ENCODE data around the gene LSM14B.

Gene LSM14B

GRCh38 chr20:62164879-62165761, 42.8 kb downstream of the LSM14B start:
- no peak overlapping the region for H3K27ac ChIP-seq (ENCODE audit: low read depth, low read length, severe bottlenecking)
- H3K9me3 ChIP-seq (ENCODE audit: control insufficient read depth, low read length): no peaks in the 10 kb centered on the region
- 96 to 97% methylated on average over 35 to 41 of the region's 41 CpGs for WGBS, 2 experiments (ENCODE audit: insufficient coverage in 2 of 2)
- H3K4me1 ChIP-seq (ENCODE audit: control insufficient read depth, insufficient read depth, low read length, poor library complexity, severe bottlenecking): peaks cover 10% of the 10 kb centered on the region
- H3K4me3 ChIP-seq (ENCODE audit: extremely low read depth, insufficient read depth, low read length, poor library complexity, severe bottlenecking): no peak overlapping the region
- H3K36me3 ChIP-seq (ENCODE audit: control insufficient read depth, insufficient read depth, low read length): peaks cover 86% of the 10 kb centered on the region

GRCh38 chr20:62165762-62166399, 43.6 kb downstream of the LSM14B start:
- H3K27ac ChIP-seq (ENCODE audit: low read depth, low read length, severe bottlenecking): no peak overlapping the region
- H3K9me3 ChIP-seq (ENCODE audit: control insufficient read depth, low read length): no peaks in the 10 kb centered on the region
- H3K36me3 ChIP-seq (ENCODE audit: control insufficient read depth, insufficient read depth, low read length): peaks cover 82% of the 10 kb centered on the region
- H3K4me1 ChIP-seq (ENCODE audit: control insufficient read depth, insufficient read depth, low read length, poor library complexity, severe bottlenecking): peaks cover 9% of the 10 kb centered on the region
- 94 to 95% methylated on average over 20 to 25 of the region's 25 CpGs for WGBS, 2 experiments (ENCODE audit: insufficient coverage in 2 of 2)
- no peak overlapping the region for H3K4me3 ChIP-seq (ENCODE audit: extremely low read depth, insufficient read depth, low read length, poor library complexity, severe bottlenecking)

GRCh38 chr20:62167474-62167873, 45.2 kb downstream of the LSM14B start:
- no peak overlapping the region for H3K27ac ChIP-seq (ENCODE audit: low read depth, low read length, severe bottlenecking)
- no peak overlapping the region for H3K4me3 ChIP-seq (ENCODE audit: extremely low read depth, insufficient read depth, low read length, poor library complexity, severe bottlenecking)
- WGBS, 2 experiments (ENCODE audit: insufficient coverage in 2 of 2): 87 to 92% methylated on average over 4 to 6 of the region's 6 CpGs
- no peaks in the 10 kb centered on the region for H3K4me1 ChIP-seq (ENCODE audit: control insufficient read depth, insufficient read depth, low read length, poor library complexity, severe bottlenecking)
- peaks cover 80% of the 10 kb centered on the region for H3K36me3 ChIP-seq (ENCODE audit: control insufficient read depth, insufficient read depth, low read length)
- no peaks in the 10 kb centered on the region for H3K9me3 ChIP-seq (ENCODE audit: control insufficient read depth, low read length)

- Histone ChIP-seq H3K4me1 (ENCODE audit: control insufficient read depth, insufficient read depth, low read length, poor library complexity, severe bottlenecking) (no peaks in the 10 kb centered on the region), H3K9me3 (ENCODE audit: control insufficient read depth, low read length) (no peaks in the 10 kb centered on the region), H3K27ac (ENCODE audit: low read depth, low read length, severe bottlenecking) (no peak overlapping the region), H3K4me3 (ENCODE audit: extremely low read depth, insufficient read depth, low read length, poor library complexity, severe bottlenecking) (no peak overlapping the region), H3K36me3 (ENCODE audit: control insufficient read depth, insufficient read depth, low read length) (peaks cover 79% of the 10 kb centered on the region)
- WGBS, 2 experiments (ENCODE audit: insufficient coverage in 2 of 2): 92 to 100% methylated on average over 2 to 4 of the region's 4 CpGs
Measured at GRCh38 chr20:62168061-62168460, 45.8 kb downstream of the LSM14B start.

GRCh38 chr20:62168890-62169435, 46.7 kb downstream of the LSM14B start:
- Histone ChIP-seq H3K4me1 (ENCODE audit: control insufficient read depth, insufficient read depth, low read length, poor library complexity, severe bottlenecking) (no peaks in the 10 kb centered on the region), H3K36me3 (ENCODE audit: control insufficient read depth, insufficient read depth, low read length) (peaks cover 76% of the 10 kb centered on the region), H3K9me3 (ENCODE audit: control insufficient read depth, low read length) (no peaks in the 10 kb centered on the region), H3K4me3 (ENCODE audit: extremely low read depth, insufficient read depth, low read length, poor library complexity, severe bottlenecking) (no peak overlapping the region), H3K27ac (ENCODE audit: low read depth, low read length, severe bottlenecking) (no peak overlapping the region)
- 95 to 97% methylated on average over 16 to 19 of the region's 23 CpGs for WGBS, 2 experiments (ENCODE audit: insufficient coverage in 2 of 2)

GRCh38 chr20:62170536-62170935, 48.3 kb downstream of the LSM14B start:
- 88 to 95% methylated on average over 7 of the region's 9 CpGs for WGBS, 2 experiments (ENCODE audit: insufficient coverage in 2 of 2)
- Histone ChIP-seq H3K4me3 (ENCODE audit: extremely low read depth, insufficient read depth, low read length, poor library complexity, severe bottlenecking) (no peak overlapping the region), H3K36me3 (ENCODE audit: control insufficient read depth, insufficient read depth, low read length) (peaks cover 73% of the 10 kb centered on the region)

GRCh38 chr20:62171245-62171644, 49.0 kb downstream of the LSM14B start:
- Histone ChIP-seq H3K27ac (ENCODE audit: low read depth, low read length, severe bottlenecking) (no peak overlapping the region), H3K4me3 (ENCODE audit: extremely low read depth, insufficient read depth, low read length, poor library complexity, severe bottlenecking) (no peak overlapping the region), H3K36me3 (ENCODE audit: control insufficient read depth, insufficient read depth, low read length) (peaks cover 73% of the 10 kb centered on the region), H3K4me1 (ENCODE audit: control insufficient read depth, insufficient read depth, low read length, poor library complexity, severe bottlenecking) (no peaks in the 10 kb centered on the region), H3K9me3 (ENCODE audit: control insufficient read depth, low read length) (no peaks in the 10 kb centered on the region)
- WGBS, 2 experiments (ENCODE audit: insufficient coverage in 2 of 2): 95% methylated on average over 5 to 7 of the region's 8 CpGs

More at GRCh38 chr20:62170536-62170935, 48.3 kb downstream of the LSM14B start:
- H3K4me1 ChIP-seq (ENCODE audit: control insufficient read depth, insufficient read depth, low read length, poor library complexity, severe bottlenecking): no peaks in the 10 kb centered on the region
- no peaks in the 10 kb centered on the region for H3K9me3 ChIP-seq (ENCODE audit: control insufficient read depth, low read length)
- H3K27ac ChIP-seq (ENCODE audit: low read depth, low read length, severe bottlenecking): no peak overlapping the region

GRCh38 chr20:62172666-62173065, 50.4 kb downstream of the LSM14B start:
- Histone ChIP-seq H3K27ac (ENCODE audit: low read depth, low read length, severe bottlenecking) (no peak overlapping the region), H3K4me3 (ENCODE audit: extremely low read depth, insufficient read depth, low read length, poor library complexity, severe bottlenecking) (no peak overlapping the region), H3K36me3 (ENCODE audit: control insufficient read depth, insufficient read depth, low read length) (peaks cover 74% of the 10 kb centered on the region), H3K4me1 (ENCODE audit: control insufficient read depth, insufficient read depth, low read length, poor library complexity, severe bottlenecking) (no peaks in the 10 kb centered on the region), H3K9me3 (ENCODE audit: control insufficient read depth, low read length) (no peaks in the 10 kb centered on the region)
- 96 to 100% methylated on average over 9 to 12 of the region's 18 CpGs for WGBS, 2 experiments (ENCODE audit: insufficient coverage in 2 of 2)

- H3K9me3 ChIP-seq (ENCODE audit: control insufficient read depth, low read length): no peaks in the 10 kb centered on the region
- H3K36me3 ChIP-seq (ENCODE audit: control insufficient read depth, insufficient read depth, low read length): peaks cover 67% of the 10 kb centered on the region
- no peaks in the 10 kb centered on the region for H3K4me1 ChIP-seq (ENCODE audit: control insufficient read depth, insufficient read depth, low read length, poor library complexity, severe bottlenecking)
- no peak overlapping the region for H3K4me3 ChIP-seq (ENCODE audit: extremely low read depth, insufficient read depth, low read length, poor library complexity, severe bottlenecking)
- H3K27ac ChIP-seq (ENCODE audit: low read depth, low read length, severe bottlenecking): no peak overlapping the region
- WGBS, 2 experiments (ENCODE audit: insufficient coverage in 2 of 2): 95 to 97% methylated on average over 25 to 28 of the region's 28 CpGs
Measured at GRCh38 chr20:62174021-62174804, 51.9 kb downstream of the LSM14B start.

- H3K27ac ChIP-seq (ENCODE audit: low read depth, low read length, severe bottlenecking): no peak overlapping the region
- WGBS, 2 experiments (ENCODE audit: insufficient coverage in 2 of 2): 94 to 97% methylated on average over 25 to 26 of the region's 26 CpGs
- peaks cover 65% of the 10 kb centered on the region for H3K36me3 ChIP-seq (ENCODE audit: control insufficient read depth, insufficient read depth, low read length)
- no peaks in the 10 kb centered on the region for H3K9me3 ChIP-seq (ENCODE audit: control insufficient read depth, low read length)
- no peaks in the 10 kb centered on the region for H3K4me1 ChIP-seq (ENCODE audit: control insufficient read depth, insufficient read depth, low read length, poor library complexity, severe bottlenecking)
- no peak overlapping the region for H3K4me3 ChIP-seq (ENCODE audit: extremely low read depth, insufficient read depth, low read length, poor library complexity, severe bottlenecking)
Measured at GRCh38 chr20:62174870-62175624, 52.8 kb downstream of the LSM14B start.
